K562 (cell line): ENCODE data around the gene ZMYND8. TPM values are rescaled to one million over a fixed set of nuclear protein-coding genes. Genes with fewer than 3 reads are reported as not detected.

ENCODE experiments used
- ATAC-seq: fragments of 200-7000 bp; cut with Tn5 transposase; 3 replicates; pipeline ENCODE4 v1.9.1; 2020; ENCODE audit warnings: moderate library complexity
- BruUV-seq: library from RNA; stranded (reverse); fragments of 400-500 nt; replicated peaks from 2 replicates; lab custom pipeline; 2021; lab: Mats Ljungman, UMichigan
- CTCF ChIA-PET: fragments of 300-600 bp; formaldehyde crosslinking; extraction: SDS; loops from one replicate; lab custom pipeline; 2021; ENCODE audit warnings: low intra/inter-chr PET ratio; lab: Yijun Ruan, JAX
- POLR2A ChIA-PET: fragments of 300-600, 350-650 bp; sonication (Branson Sonifier 250); formaldehyde crosslinking; extraction: SDS; loops from one replicate; lab custom pipeline; 2021; ENCODE audit warnings: antibody characterized with exemption, inconsistent platforms; lab: Yijun Ruan, JAX
- DNase-seq, 4 experiments: peaks; one replicate each; pipeline versions ENCODE4 v3.0.0 to v3.0.0-alpha.2; 2011 to 2018; ENCODE audit warnings: low spot score in 3 of 4, mixed read lengths in 3 of 4; ENCODE audit errors: extremely low read depth in 1 of 4
- FAIRE-seq: peaks from 2 replicates; lab custom pipeline; 2011; peaks lifted over from hg19 to GRCh38; lab: Jason Lieb, UNC
- H2AFZ ChIP-seq: 2 replicates; pipeline ENCODE4 v1.6.0; 2011; ENCODE audit warnings: low read depth, low read length, control low read depth, inconsistent platforms
- H3K27ac ChIP-seq: fragments of 200-600 bp; 3 replicates; pipeline ENCODE4 v1.8.0; 2011; ENCODE audit warnings: low read depth, mild to moderate bottlenecking, control low read depth, inconsistent platforms, low read length, moderate library complexity, mixed read lengths; ENCODE audit errors: extremely low read depth
- H3K27me3 ChIP-seq, 2 experiments: fragments of 300-600 bp in 1 of 2; 2 replicates in 1 of 2; 3 replicates in 1 of 2; pipeline versions ENCODE4 v1.6.0 to v1.8.0; 2011; ENCODE audit warnings: inconsistent platforms in 2 of 2, low read length in 2 of 2, mild to moderate bottlenecking in 1 of 2, mixed read lengths in 1 of 2, moderate library complexity in 1 of 2; ENCODE audit not compliant: control insufficient read depth in 2 of 2, insufficient read depth in 2 of 2
- H3K36me3 ChIP-seq: fragments of 300-600 bp; 3 replicates; pipeline ENCODE4 v1.8.0; 2011; ENCODE audit warnings: mild to moderate bottlenecking, low read length, inconsistent platforms; ENCODE audit not compliant: control insufficient read depth, insufficient read depth
- H3K4me1 ChIP-seq, 2 experiments: fragments of 200-600 bp in 1 of 2; replicated peaks in 1 of 2; 2 replicates in 1 of 2; 3 replicates in 1 of 2; pipeline versions ENCODE4 v1.5.1 to v1.8.0; 2011; ENCODE audit warnings: inconsistent platforms in 2 of 2, low read length in 2 of 2, mild to moderate bottlenecking in 1 of 2, mixed read lengths in 1 of 2, moderate library complexity in 1 of 2; ENCODE audit not compliant: control insufficient read depth in 2 of 2, insufficient read depth in 2 of 2
- H3K4me2 ChIP-seq: 2 replicates; pipeline ENCODE4 v1.6.1; 2011; ENCODE audit warnings: low read length, control low read depth, inconsistent platforms, mixed read lengths; ENCODE audit not compliant: insufficient read depth
- H3K4me3 ChIP-seq: fragments of 200-600 bp; sonication (generic), shearing (Covaris generic); 2 replicates; pipeline ENCODE4 v1.5.1; 2016; ENCODE audit warnings: control low read depth, inconsistent platforms
- H3K79me2 ChIP-seq: fragments of 200-600 bp; 3 replicates; pipeline ENCODE4 v1.8.0; 2011; ENCODE audit warnings: low read length, inconsistent platforms; ENCODE audit not compliant: control insufficient read depth, insufficient read depth
- H3K9ac ChIP-seq, 2 experiments: 2 replicates each; pipeline versions ENCODE4 v1.6.0 to v1.6.1; 2011; ENCODE audit warnings: low read depth in 2 of 2, low read length in 2 of 2, control low read depth in 1 of 2, inconsistent platforms in 1 of 2, mild to moderate bottlenecking in 1 of 2, mixed read lengths in 1 of 2; ENCODE audit not compliant: insufficient read depth in 1 of 2
- H3K9me1 ChIP-seq: one replicate; pipeline ENCODE4 v1.6.0; 2011; ENCODE audit warnings: inconsistent platforms, mild to moderate bottlenecking, low read length, moderate library complexity; ENCODE audit not compliant: control insufficient read depth, insufficient read depth
- H3K9me3 ChIP-seq: replicated peaks from 2 replicates; pipeline ENCODE4 v1.5.1; 2011; ENCODE audit warnings: low read depth, low read length, inconsistent platforms; ENCODE audit not compliant: control insufficient read depth, insufficient read depth
- H4K20me1 ChIP-seq: replicated peaks from 2 replicates; pipeline ENCODE4 v1.6.1; 2011; ENCODE audit warnings: low read length, inconsistent platforms, mixed read lengths; ENCODE audit not compliant: control insufficient read depth, insufficient read depth
- ARHGAP35 ChIP-seq: fragments of 450-650 bp; IDR thresholded peaks from 2 replicates; pipeline ENCODE4 v1.6.1; 2018; ENCODE audit not compliant: partially characterized antibody
- FOXJ2 ChIP-seq: fragments of 200-800 bp; sonication (Bioruptor generic); IDR thresholded peaks from 2 replicates; pipeline ENCODE4 v1.6.1; 2016; ENCODE audit warnings: missing genetic modification characterization, missing compliant biosample characterization
- GABPB2 ChIP-seq: fragments of 250-450 bp; sonication (Bioruptor Pico); conservative IDR thresholded peaks from 2 replicates; pipeline ENCODE4 v1.5.1; 2021; ENCODE audit warnings: mild to moderate bottlenecking
- RBM22 ChIP-seq: fragments of 200-400 bp; formaldehyde crosslinking; IDR thresholded peaks from 2 replicates; pipeline ENCODE4 v1.6.1; 2018; ENCODE audit warnings: low read length, low read depth; ENCODE audit not compliant: poor library complexity, severe bottlenecking
- RBM25 ChIP-seq: fragments of 200-400 bp; formaldehyde crosslinking; IDR thresholded peaks from 2 replicates; pipeline ENCODE4 v1.6.1; 2018; ENCODE audit warnings: low read length, low read depth, moderate library complexity; ENCODE audit not compliant: severe bottlenecking
- RNF219 ChIP-seq: fragments of 250-450 bp; sonication (Bioruptor Pico); IDR thresholded peaks from 2 replicates; pipeline ENCODE4 v1.5.0; 2022; ENCODE audit warnings: mild to moderate bottlenecking
- WGBS: fragments of 100-300 bp; shearing (Covaris generic); methylation state at CpG from one replicate; pipeline ENCODE4 v1.1.6; 2016; ENCODE audit warnings: low coverage, mixed read lengths; ENCODE audit not compliant: insufficient coverage; ENCODE audit errors: missing lambda C conversion rate; 5-methylcytosine and 5-hydroxymethylcytosine counted together
- in situ Hi-C: fragments of 300-500 bp; cut with MboI; formaldehyde crosslinking; loops from 4 replicates; pipeline ENCODE4 v1.15.0; 2018; ENCODE audit warnings: inconsistent platforms, mixed read lengths
- intact Hi-C: fragments of 100-400 bp; cut with micrococcal nuclease; formaldehyde crosslinking; loops from 2 replicates; pipeline ENCODE4 v1.14.2; 2022
- polyA plus RNA-seq, 8 experiments: library from polyadenylated mRNA; depleted of rRNA in 4 of 8; stranded (reverse) in 5 of 8; unstranded in 3 of 8; fragments of >200 nt; fragmentation: Nextera tagmentation in 2 of 8; fragmentation: Illumina TruSeq in 1 of 8; extraction: Ambion mirVana in 2 of 8; extraction: Trizol in 1 of 8; gene quantifications; 2 replicates each; pipeline versions ENCODE4 v1.2.1 to v1.2.3, GENCODE V29; 2011 to 2014; ENCODE audit warnings: inconsistent platforms in 1 of 8, missing spikeins in 1 of 8
- total RNA-seq, 7 experiments: library from RNA; depleted of rRNA in 6 of 7; stranded (reverse); fragments of >200 nt in 6 of 7; fragmentation: Illumina TruSeq in 2 of 7; extraction: Trizol in 2 of 7; gene quantifications; 2 replicates each; pipeline versions ENCODE4 v1.2.1 to v1.2.3, GENCODE V29; 2011 to 2021; ENCODE audit warnings: low replicate concordance in 1 of 7

Gene ZMYND8
- total and polyA plus RNA-seq, 9 of the 15 experiments (the other 6 are each of a cell fraction or from before 2014, with no cell fraction given) = 31.8 to 148 (median 71.9) TPM

DNA sequence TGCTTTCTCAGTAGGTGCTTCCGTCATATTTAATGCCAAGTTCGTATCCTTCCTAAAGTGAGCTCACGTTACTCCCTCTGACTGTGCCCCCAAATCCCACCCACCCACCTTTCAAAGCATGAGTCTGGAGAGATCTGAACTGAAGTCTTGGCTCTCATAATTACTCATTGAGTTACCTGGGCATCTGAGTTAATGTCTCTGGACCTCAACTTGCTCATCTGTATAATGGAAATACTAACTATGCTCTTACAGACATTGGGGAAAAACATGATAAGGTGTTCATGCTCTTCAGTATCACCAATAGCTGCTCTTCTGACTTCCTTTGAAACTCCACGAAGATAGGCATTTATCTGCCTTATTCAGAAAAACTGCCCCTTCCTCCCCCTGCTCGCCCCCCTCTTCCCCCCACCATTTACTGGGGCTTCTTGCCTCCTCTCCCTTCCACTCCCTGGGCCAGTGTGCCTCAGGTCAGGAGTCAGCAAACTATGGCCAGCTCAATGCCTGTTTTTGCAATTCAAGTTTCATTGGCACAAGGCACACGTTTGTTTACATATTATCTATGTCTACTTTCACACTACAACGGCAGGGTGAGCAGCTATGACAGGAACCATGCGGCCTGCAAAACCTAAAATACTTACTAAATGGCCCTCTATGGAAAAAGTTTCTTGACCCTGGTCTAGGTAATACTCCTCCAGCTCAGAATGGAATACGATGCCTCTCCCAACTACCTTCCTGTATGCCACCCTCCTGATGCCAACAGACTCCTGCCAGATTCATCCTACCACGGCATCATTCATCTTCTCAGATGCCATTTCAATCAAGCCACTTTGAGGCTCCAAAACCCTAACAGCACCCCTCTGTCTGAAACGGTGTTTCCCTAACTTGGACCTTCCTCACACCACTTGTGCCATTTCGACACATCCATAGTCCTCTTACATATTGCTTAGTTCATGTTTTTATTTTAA is 138.7 kb downstream of the ZMYND8 start:
- intact Hi-C loops (no loop called here), in situ Hi-C loops (no loop called here)
- CTCF ChIA-PET = no interaction called here
- BruUV-seq = no TSS peak
- Histone ChIP-seq H3K9me3 (no peaks in the 10 kb centered on the region), H3K4me1 (no peaks in the 10 kb centered on the region), H3K4me2 (no peak overlapping the region), H3K9ac (no peak overlapping the region), H3K27ac (no peak overlapping the region), H3K27me3 (no peaks in the 10 kb centered on the region), H3K79me2 (peaks cover 70% of the 10 kb centered on the region), H3K4me3 (no peak overlapping the region), H4K20me1 (peaks cover 9% of the 10 kb centered on the region; the same call in 1 of the 2 replicates), H3K36me3 (peaks cover 96% of the 10 kb centered on the region), H3K9me1 (no peaks in the 10 kb centered on the region), H2AFZ (no peak overlapping the region)
- POLR2A ChIA-PET = interaction anchor here (0.9 to 2.8 kb wide), 5 partner anchors 10 to 136 kb away, joined by 3 to 12 read pairs (median 3); no protein-coding TSS in a partner anchor
- WGBS = 94% methylated on average over 12 of the region's 12 CpGs
- DNase-seq (no peak), ATAC-seq (no peak), FAIRE-seq (no peak)
- TF ChIP-seq ARHGAP35 = no peak
- TF ChIP-seq GABPB2 (CRISPR knock-in tag) = no peak
- peak; percentile 11 for TF ChIP-seq RBM22
- TF ChIP-seq RBM25 = peak; percentile 66
- no peak for TF ChIP-seq RNF219
- no peak for TF ChIP-seq FOXJ2
